PC-9 (cell line): ENCODE data around the gene PHYHIPL. TPM values are rescaled to one million over a fixed set of nuclear protein-coding genes. Genes with fewer than 3 reads are reported as not detected.

Experiments used
- BruUV-seq: library from RNA; stranded (reverse); fragments of 400-500 nt; replicated peaks from 2 replicates; lab custom pipeline; 2021; lab: Mats Ljungman, UMichigan
- CTCF ChIA-PET: fragments of 300-600 bp; sonication (Branson Sonifier 250); formaldehyde crosslinking; loops from one replicate; lab custom pipeline; 2022; ENCODE audit warnings: antibody characterized with exemption; lab: Charles Lee
- POLR2A ChIA-PET: fragments of 300-600 bp; sonication (Branson Sonifier 250); formaldehyde crosslinking; loops from one replicate; lab custom pipeline; 2022; ENCODE audit warnings: antibody characterized with exemption; ENCODE audit not compliant: unreplicated experiment; lab: Charles Lee
- DNase-seq, 2 experiments: peaks; one replicate each; pipeline versions ENCODE4 v3.0.0 to v3.0.0-alpha.2; 2015 to 2022; ENCODE audit warnings: mixed read lengths in 1 of 2
- H2AFZ ChIP-seq: fragments of 200-600 bp; sonication (generic); 2 replicates; pipeline ENCODE4 v1.8.1; 2017; ENCODE audit warnings: antibody characterized with exemption
- H3F3A ChIP-seq: fragments of 200-600 bp; sonication (generic); 2 replicates; pipeline ENCODE4 v1.8.1; 2017; ENCODE audit warnings: antibody characterized with exemption, mild to moderate bottlenecking, low read depth; ENCODE audit not compliant: insufficient read depth
- H3K27ac ChIP-seq: fragments of 200-600 bp; sonication (generic); 2 replicates; pipeline ENCODE4 v1.6.1; 2016; ENCODE audit warnings: mixed run types
- H3K27me3 ChIP-seq: fragments of 200-600 bp; sonication (generic); 2 replicates; pipeline ENCODE4 v1.6.1; 2016; ENCODE audit warnings: low read depth, mixed run types; ENCODE audit not compliant: insufficient read depth
- H3K36me3 ChIP-seq: fragments of 200-600 bp; sonication (generic); 2 replicates; pipeline ENCODE4 v1.6.1; 2016; ENCODE audit warnings: low read depth, mixed run types
- H3K4me1 ChIP-seq: fragments of 200-600 bp; sonication (generic); replicated peaks from 2 replicates; pipeline ENCODE4 v1.6.1; 2016; ENCODE audit warnings: mixed run types; ENCODE audit not compliant: insufficient read depth
- H3K4me2 ChIP-seq: fragments of 200-600 bp; sonication (generic); 2 replicates; pipeline ENCODE4 v1.6.1; 2017; ENCODE audit warnings: mixed run types
- H3K4me3 ChIP-seq: fragments of 200-600 bp; sonication (generic); 2 replicates; pipeline ENCODE4 v1.6.1; 2016; ENCODE audit warnings: mixed run types
- H3K79me2 ChIP-seq: fragments of 200-600 bp; sonication (generic); 2 replicates; pipeline ENCODE4 v1.6.1; 2017; ENCODE audit warnings: low read depth, mixed run types
- H3K9me2 ChIP-seq: fragments of 200-600 bp; sonication (generic); 2 replicates; pipeline ENCODE4 v1.8.1; 2017; ENCODE audit warnings: mild to moderate bottlenecking; ENCODE audit not compliant: insufficient read depth
- H3K9me3 ChIP-seq: fragments of 200-600 bp; sonication (generic); 2 replicates; pipeline ENCODE4 v1.8.1; 2016; ENCODE audit warnings: low read depth; ENCODE audit not compliant: insufficient read depth
- H4K20me1 ChIP-seq: fragments of 200-600 bp; sonication (generic); 2 replicates; pipeline ENCODE4 v1.8.1; 2017; ENCODE audit not compliant: insufficient read depth
- CTCF ChIP-seq: fragments of 200-600 bp; sonication (generic); conservative IDR thresholded peaks from 2 replicates; pipeline ENCODE4 v1.6.1; 2017; ENCODE audit warnings: mixed run types, antibody characterized with exemption, mild to moderate bottlenecking, moderate library complexity
- EZH2 ChIP-seq: fragments of 200-600 bp; sonication (generic); IDR thresholded peaks from 2 replicates; pipeline ENCODE4 v1.8.0; 2017; ENCODE audit warnings: antibody characterized with exemption, low read depth
- intact Hi-C: fragments of 100-400 bp; cut with micrococcal nuclease; formaldehyde crosslinking; loops from one replicate; pipeline ENCODE4 v1.10.0; 2022; ENCODE audit not compliant: unreplicated experiment
- total RNA-seq: library from RNA; stranded (reverse); gene quantifications from 2 replicates; pipeline ENCODE4 v1.2.3, GENCODE V29; 2021

The PHYHIPL gene
- total RNA-seq, 1 experiment from 2014 or later, result not detected

DNA sequence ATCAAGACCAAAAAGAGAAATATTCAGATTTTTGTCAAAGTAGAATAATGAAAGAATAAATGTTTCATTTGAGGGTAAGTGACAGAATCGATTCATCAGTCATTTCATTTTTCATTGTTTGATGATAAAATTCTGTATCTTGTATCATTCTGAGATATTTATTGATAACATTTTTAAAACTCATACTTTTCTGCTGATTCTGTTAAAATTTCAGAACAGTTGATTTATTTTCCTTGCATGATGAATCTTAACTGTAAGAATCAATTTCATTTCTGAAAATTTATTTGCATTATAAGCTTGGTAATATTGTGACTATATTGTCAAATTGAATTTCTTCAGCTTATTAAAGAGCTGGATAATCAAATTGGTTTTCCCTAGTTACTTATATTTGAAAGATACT lies 13.9 kb downstream of the PHYHIPL start:
- ChIA-PET POLR2A (no interaction called here), CTCF (no interaction called here)
- intact Hi-C loops, result no loop called here

DNA sequence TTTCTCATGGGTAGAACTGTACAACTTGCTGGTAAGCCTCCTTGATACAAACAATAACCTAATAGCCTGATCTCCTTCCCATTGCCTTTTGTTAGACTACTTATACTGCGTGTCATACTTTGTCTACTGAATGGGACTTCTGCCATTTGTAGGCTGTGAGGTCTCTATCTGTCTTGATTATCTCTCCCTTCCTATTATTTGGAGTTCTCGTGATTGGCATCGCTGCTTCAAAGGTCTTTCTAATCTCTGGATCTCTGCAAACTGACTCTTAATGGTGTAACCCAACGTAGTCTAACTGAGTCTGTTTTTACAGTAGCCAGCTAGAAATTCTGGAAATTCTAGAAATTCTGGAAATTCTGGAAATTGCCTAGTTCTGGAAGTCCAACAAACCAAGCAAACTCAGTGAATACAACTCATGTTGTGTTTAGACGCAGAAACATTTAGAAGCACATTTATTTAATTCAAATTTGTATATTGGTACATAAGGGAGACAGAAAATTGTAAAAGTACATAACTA lies 29.8 kb downstream of the PHYHIPL start:
- no peak for DNase-seq
- Histone ChIP-seq H4K20me1 (no peaks in the 10 kb centered on the region), H3K27me3 (no peaks in the 10 kb centered on the region), H2AFZ (no peak overlapping the region), H3K9me2 (no peaks in the 10 kb centered on the region), H3K4me2 (no peak overlapping the region), H3K27ac (no peak overlapping the region), H3K4me1 (no peaks in the 10 kb centered on the region), H3K4me3 (no peak overlapping the region), H3F3A (no peaks in the 10 kb centered on the region), H3K79me2 (no peaks in the 10 kb centered on the region), H3K9me3 (no peaks in the 10 kb centered on the region), H3K36me3 (no peaks in the 10 kb centered on the region)
- intact Hi-C loops, result no loop called here
- no TSS peak for BruUV-seq
- TF ChIP-seq CTCF (no peak), EZH2 (no peak)
- POLR2A ChIA-PET, result no interaction called here
- CTCF ChIA-PET, result no interaction called here

More for the DNA sequence above, 13.9 kb downstream of the PHYHIPL start:
- H2AFZ ChIP-seq, result no peak overlapping the region
- H3K4me2 ChIP-seq, result no peak overlapping the region
- H3K4me1 ChIP-seq, result no peaks in the 10 kb centered on the region
- no peaks in the 10 kb centered on the region for H3K27me3 ChIP-seq
- no peaks in the 10 kb centered on the region for H3F3A ChIP-seq
- no peak overlapping the region for H3K4me3 ChIP-seq
- H3K9me2 ChIP-seq, result no peaks in the 10 kb centered on the region; the same call in 1 of the 2 replicates
- no peaks in the 10 kb centered on the region for H3K36me3 ChIP-seq
- H4K20me1 ChIP-seq, result peaks cover 3% of the 10 kb centered on the region; the same call in 1 of the 2 replicates
- BruUV-seq, result no TSS peak
- H3K79me2 ChIP-seq, result no peaks in the 10 kb centered on the region
- H3K9me3 ChIP-seq, result no peaks in the 10 kb centered on the region
- H3K27ac ChIP-seq, result no peak overlapping the region
- TF ChIP-seq EZH2, result no peak
- TF ChIP-seq CTCF, result no peak
- DNase-seq, result no peak

DNA sequence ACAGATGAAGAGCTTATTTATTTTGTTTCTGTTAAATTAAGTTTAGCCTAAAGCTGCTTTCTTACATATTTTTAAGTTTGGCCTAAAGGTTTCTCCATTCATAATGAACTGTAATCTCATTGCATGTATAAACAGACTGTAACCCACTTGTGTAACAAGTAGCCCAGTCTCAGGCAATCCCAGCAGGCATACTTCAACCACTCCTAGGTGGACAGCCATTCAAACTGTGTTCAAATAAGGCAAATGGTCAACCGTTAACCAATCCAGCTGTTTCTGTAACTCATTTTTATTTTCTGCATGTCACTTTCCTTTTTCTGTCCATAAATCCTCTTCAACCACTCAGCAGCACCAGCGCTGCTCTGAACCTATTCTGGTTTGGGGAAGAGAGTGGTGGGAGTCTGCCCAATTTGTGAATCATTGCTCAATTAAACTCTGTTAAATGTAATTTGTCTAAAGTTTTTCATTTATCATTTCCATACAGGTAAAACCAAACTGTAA lies 35.9 kb downstream of the PHYHIPL start:
- H3K9me3 ChIP-seq, result no peaks in the 10 kb centered on the region
- no peaks in the 10 kb centered on the region for H3F3A ChIP-seq
- H3K4me3 ChIP-seq, result no peak overlapping the region
- no peak overlapping the region for H3K27ac ChIP-seq
- H3K27me3 ChIP-seq, result no peaks in the 10 kb centered on the region
- no peak overlapping the region for H3K4me2 ChIP-seq
- no peaks in the 10 kb centered on the region for H3K36me3 ChIP-seq
- ChIA-PET POLR2A (no interaction called here), CTCF (no interaction called here)
- intact Hi-C loops, result no loop called here
- no peaks in the 10 kb centered on the region for H3K79me2 ChIP-seq
- no peaks in the 10 kb centered on the region for H3K9me2 ChIP-seq
- H3K4me1 ChIP-seq, result no peaks in the 10 kb centered on the region
- H4K20me1 ChIP-seq, result no peaks in the 10 kb centered on the region
- no TSS peak for BruUV-seq
- DNase-seq, result no peak
- TF ChIP-seq EZH2 (no peak), CTCF (no peak)
- no peak overlapping the region for H2AFZ ChIP-seq
